Activated CD4-positive, alpha-beta T cell treated with anti-CD3 and anti-CD28 coated beads for 24 hours (primary cell): ENCODE results near the gene TOM1L2.
A peak's percentile ranks its signal among the peaks of the same experiment; 100 is the strongest.

Experiments
- DNase-seq, 2 donors: peaks; one replicate each; pipeline ENCODE4 v3.0.0-alpha.2; 2020; ENCODE audit warnings: low read depth in 2 of 2

The TOM1L2 gene

GRCh38 chr17:17994271-17995069, 22.3 kb upstream of the TOM1L2 start:
- peak in 1 of 2 donors; percentile 4 for DNase-seq

GRCh38 chr17:17993852-17994251, 21.7 kb upstream of the TOM1L2 start:
- no peak for DNase-seq

DNA sequence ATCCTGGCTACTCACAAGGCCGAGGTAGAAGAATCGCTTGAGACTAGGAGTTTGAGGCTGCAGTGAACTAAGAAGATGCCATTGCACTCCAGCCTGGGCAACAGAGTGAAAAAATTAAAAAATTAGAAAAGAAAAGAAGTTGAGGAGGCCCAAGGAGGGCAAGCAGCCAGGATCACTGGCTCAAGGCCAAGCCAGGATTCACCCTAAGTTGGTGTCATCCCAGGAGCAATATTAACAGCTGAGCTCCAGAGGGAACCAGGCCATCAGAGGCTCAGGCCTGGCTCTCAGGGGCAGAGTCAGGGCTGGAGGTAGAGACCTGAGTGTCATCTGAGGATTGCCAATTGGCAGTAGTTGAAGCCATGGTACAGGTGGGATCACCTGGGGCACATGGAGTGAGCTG, 21.2 kb upstream of the TOM1L2 start:
- DNase-seq, result no peak

DNA sequence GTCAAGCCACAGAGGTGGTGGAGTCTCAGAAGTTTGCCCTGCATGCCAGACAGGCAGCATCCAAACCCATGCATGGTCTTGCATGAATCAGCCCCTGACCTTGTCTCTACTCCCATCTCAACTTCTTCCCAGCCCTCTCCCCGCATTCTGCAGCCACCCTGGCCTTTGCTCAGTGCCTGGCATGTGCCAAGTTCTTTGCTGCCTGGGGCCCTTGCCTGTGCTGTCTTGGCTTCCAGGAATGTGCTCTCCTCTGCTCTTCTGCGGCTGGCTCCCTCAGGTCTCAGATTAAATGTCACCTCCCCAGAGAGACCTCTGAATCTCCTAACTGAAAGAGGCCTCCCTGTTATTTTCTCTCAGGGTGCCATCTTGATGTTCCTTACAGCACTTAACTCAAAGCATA, 18.1 kb upstream of the TOM1L2 start:
- DNase-seq, result no peak

DNA sequence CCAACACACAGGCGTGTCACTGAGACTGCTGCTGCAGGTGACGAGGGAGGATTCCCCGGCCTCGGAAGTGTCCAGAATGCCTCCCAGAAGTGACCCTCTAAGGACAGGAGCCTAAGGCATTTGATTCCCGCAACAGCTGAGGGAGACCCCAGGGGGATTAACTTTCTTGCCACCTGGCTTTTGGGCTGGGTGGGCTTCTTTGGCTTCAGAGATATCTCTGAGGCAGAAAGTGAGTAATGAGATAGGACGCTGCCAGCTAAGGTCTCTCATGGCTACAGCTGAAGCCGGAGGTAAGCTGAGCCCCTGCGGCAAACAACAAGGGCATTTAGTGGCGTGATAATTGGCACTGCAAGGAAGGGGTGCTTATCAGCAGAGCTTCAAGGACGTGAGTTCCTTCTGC, 17.4 kb upstream of the TOM1L2 start:
- DNase-seq, result no peak

GRCh38 chr17:17989081-17989480, 16.9 kb upstream of the TOM1L2 start:
- DNase-seq, result no peak

DNA sequence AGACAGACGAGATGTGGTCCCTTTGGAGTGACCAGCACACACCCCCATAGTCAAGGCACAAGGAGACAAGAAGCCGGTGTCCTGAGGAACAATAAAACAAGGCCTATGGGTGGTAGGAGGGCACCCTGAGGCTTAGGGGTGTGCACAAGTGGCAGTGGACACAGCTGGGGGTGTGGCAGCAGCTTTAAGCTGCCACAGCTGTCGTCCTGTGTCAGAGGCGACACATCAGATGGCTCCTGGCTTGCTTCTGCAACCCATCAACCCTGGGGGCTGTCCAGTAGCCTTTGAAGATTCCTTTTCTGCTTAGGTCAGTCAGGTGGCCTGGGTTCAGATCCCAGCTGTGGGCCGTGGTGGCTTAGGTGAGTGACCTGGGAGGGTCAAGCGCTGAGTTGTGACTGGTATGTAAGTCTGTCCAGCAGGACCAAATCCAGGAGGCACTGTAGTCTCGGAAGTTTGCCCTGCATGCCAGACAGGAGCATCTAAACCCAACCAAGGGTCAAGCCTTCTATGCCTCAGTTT, 16.3 kb upstream of the TOM1L2 start:
- DNase-seq, result no peak

- no peak for DNase-seq
These were observed 15.7 kb upstream of the TOM1L2 start for GRCh38 chr17:17987901-17988300.

DNA sequence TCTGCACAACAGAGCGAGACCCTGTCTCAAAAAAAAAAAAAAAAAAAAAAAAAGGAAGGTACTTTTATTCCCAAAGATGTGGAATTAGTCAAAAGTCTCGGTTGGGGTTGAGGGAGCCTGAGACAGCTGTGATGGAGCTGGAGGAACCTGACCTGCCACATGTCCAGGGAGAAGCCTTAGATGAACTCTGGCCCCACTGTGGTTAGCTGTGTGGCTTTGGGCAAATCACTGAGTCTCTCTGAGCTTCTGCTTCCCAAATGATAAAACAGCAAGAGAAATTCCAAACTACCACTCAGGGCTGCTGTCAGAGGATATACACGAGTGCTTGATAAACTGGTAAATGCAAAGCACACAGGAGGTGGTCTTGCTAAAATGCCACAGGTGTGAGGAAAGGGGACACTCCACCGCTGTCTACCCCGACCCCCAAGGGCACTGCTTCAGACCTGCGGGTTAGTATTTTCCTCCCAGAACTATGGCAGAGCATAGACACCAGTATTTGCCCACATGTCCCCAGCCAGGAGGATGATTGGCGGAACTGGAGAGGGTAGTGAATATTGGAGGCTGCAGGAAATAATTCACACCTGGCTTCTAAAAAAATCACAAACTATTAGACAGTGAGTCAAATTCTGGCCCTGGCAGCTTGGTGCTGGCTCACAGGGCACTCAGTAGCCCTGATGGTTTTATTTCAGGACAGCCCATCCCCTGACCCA, 15.1 kb upstream of the TOM1L2 start:
- DNase-seq, result no peak

GRCh38 chr17:17985555-17985954, 13.4 kb upstream of the TOM1L2 start:
- no peak for DNase-seq

GRCh38 chr17:17985153-17985552, 13.0 kb upstream of the TOM1L2 start:
- no peak for DNase-seq

GRCh38 chr17:17983776-17984175, 11.6 kb upstream of the TOM1L2 start:
- no peak for DNase-seq

- DNase-seq, result no peak
These were observed 11.2 kb upstream of the TOM1L2 start for GRCh38 chr17:17983376-17983775.

GRCh38 chr17:17982801-17983200, 10.6 kb upstream of the TOM1L2 start:
- no peak for DNase-seq

DNA sequence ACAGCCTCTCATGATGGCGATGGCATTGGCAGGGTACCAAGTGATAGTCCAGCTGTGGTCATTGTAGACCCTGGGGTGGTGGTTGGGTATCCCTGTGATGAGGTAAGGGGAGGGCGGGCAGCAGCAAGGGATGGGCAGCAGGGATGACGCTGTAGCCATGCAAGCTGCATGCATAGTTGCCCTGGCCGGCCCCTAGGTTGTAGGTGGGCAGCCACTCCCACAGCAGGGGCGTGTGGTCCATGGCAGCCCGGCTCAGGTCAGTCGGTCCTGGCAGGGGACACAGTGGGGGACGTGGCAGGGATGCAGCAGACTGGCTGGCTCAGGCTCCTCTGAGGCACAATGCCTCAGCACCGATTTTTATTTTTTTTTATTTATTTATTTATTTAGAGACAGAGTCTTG, 9.1 kb upstream of the TOM1L2 start:
- no peak for DNase-seq

GRCh38 chr17:17979778-17980177, 7.6 kb upstream of the TOM1L2 start:
- DNase-seq, result no peak

DNA sequence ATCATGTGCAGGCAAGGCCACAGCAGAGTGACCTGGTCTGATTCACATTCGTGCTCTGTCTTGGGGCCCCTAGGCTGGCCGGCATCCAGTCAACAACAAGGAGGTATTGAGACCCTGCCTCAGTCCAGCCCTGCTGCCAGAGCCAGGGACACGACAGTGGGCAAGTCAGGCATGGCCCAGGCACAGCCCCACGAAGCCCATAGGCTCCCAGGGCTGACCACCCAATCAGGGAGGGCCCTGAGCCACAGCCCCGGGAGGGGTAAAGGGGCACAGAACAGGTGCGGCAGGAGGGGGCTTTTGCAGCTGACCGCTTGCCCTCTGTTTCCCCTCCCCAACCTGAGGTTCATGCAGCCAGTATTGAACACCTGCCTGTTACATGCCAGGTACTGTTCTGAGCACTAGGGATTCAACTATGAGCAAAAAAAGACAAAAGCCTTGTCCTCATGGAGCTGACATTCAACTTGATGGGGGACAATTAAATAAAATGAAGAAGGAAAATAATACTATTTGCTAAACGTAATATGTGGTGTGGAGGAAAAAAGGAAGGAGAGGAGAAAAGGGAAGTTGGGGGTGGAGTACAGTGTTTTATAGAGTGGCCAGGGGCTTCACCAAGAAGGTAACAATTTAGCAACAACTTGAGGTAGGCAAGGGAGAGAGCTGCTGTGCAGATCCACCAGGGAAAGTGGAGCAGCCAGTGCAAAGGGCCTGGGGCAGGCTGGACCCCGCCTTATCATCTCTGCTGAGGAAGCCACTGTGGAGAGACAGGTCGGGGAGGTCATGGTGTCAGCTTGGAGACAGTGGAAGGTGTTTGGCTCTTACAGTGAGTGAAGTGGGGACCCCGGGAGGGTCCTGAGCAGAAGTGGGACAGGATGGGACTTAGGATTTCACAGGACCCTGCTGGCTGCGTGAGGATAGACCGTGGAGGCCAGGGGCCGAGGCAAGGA, 6.6 kb upstream of the TOM1L2 start:
- no peak for DNase-seq

GRCh38 chr17:17976931-17977570, 4.9 kb upstream of the TOM1L2 start:
- DNase-seq, result no peak

- DNase-seq, result no peak
These were observed 3.2 kb upstream of the TOM1L2 start for GRCh38 chr17:17975436-17975835.

GRCh38 chr17:17972952-17973254, 703 bp upstream of the TOM1L2 start:
- no peak for DNase-seq

DNA sequence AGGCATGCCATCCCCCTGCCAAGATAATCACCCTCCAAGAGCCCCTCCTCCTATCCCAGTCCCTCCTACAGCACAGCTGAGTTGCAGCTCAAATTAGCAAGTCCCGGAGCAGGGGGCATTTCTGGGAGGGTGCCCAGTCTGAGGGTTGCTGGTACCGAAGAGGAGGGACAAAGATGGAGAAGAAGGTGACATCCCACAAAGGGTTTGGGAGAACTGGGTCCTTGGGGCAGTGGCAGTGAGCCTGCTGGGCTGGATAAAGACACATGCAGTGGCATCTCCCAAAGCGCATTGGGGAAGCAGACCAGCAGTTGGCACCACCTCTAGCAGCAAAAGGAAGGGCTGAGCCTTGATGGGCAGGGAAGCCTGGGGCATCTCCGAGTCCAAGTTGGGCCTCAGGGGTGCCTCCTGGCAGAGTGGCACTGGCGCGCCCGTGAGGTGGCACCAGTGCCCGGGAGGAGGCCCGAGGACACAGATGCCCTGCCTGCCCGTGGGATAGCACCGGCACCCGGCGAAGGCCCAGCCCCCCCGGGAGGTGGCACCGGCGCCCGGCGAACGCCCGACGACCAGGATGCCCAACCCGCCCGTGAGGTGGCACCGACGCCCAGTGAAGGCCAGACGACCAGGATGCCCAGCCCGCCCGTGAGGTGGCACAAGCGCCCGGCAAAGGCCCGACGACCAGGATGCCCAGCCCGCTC, 622 bp downstream of the TOM1L2 start:
- DNase-seq, result no peak
